Measurements from ENCODE around the gene MAPK12.
"Not testable (repeated sequence)": the region's sequence is repeated elsewhere in the genome, so short reads cannot be mapped to it uniquely, and the experiment has no call there.

GRCh38 chr22:50204998-50205397 lies 56.5 kb downstream of the MAPK12 start:
- TF ChIP-seq CTCF (conservative IDR thresholded peaks at IDR 0.05 in 1 of 2, IDR thresholded peaks at IDR 0.05 in 1 of 2; ENCODE audit: low read depth in 1 of 2, low read length in 2 of 2); EZH2 (IDR thresholded peaks at IDR 0.05; ENCODE audit: low read length, missing control alignments): not testable (repeated sequence)

All from fibroblast of lung (primary cell).